ENCODE results near the gene MBP. TPM values are rescaled to one million over a fixed set of nuclear protein-coding genes. Genes with fewer than 3 reads are reported as not detected.

The MBP gene
- total and polyA plus RNA-seq, 2 of the 4 experiments (the other 2 are of a cell fraction): 0.72 to 0.90 TPM

DNA sequence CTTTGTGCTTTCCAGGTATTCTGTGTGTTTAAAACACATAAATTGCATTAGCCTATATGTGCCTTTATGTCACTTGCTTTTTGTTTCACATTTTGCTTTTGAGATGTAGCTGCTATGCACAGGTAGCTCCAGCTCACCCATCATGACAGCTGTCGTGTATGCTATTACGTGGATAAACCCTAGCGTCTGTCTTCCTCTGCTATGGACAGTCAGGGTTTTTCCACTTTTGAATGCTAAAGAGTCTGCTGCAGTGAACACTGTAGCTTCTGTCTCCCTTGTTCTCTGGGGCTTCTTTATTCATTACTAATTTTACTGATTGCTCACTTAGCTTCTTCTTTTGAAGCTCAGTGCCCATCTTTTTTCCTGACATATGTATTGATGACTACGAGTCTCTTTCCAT is 24.7 kb upstream of the MBP start:
- Histone ChIP-seq H4K20me1 (ENCODE audit: insufficient read depth, low read length) (no peaks in the 10 kb centered on the region), H4K91ac (ENCODE audit: insufficient read depth, low read depth, low read length) (no peak overlapping the region), H2BK20ac (ENCODE audit: low read depth, low read length) (no peak overlapping the region), H3K4ac (ENCODE audit: low read depth, low read length) (no peak overlapping the region), H2BK15ac (ENCODE audit: low read depth, low read length) (no peak overlapping the region), H3K14ac (replicated peaks; ENCODE audit: low read depth, low read length) (no peak overlapping the region), H3K9me3 (ENCODE audit: control insufficient read depth, insufficient read depth, low read length) (no peaks in the 10 kb centered on the region), H3K4me2 (ENCODE audit: low read depth, low read length) (no peak overlapping the region), H3K79me1 (ENCODE audit: low read depth in 1 of 2, low read length in 2 of 2) (no peaks in the 10 kb centered on the region), H3K4me1 (ENCODE audit: control insufficient read depth, insufficient read depth, low read length) (no peaks in the 10 kb centered on the region), H2BK120ac (ENCODE audit: low read depth, low read length) (no peak overlapping the region), H2AK9ac (replicated peaks; ENCODE audit: low read depth, low read length, poor library complexity) (no peak overlapping the region), H3K18ac (ENCODE audit: low read depth, low read length) (no peak overlapping the region), H4K8ac (ENCODE audit: low read depth in 2 of 2, low read length in 2 of 2) (no peak overlapping the region), H3K56ac (ENCODE audit: extremely low read depth, insufficient read depth, low read length) (no peak overlapping the region), H4K5ac (ENCODE audit: low read depth, low read length) (no peak overlapping the region), H2BK5ac (ENCODE audit: low read depth, low read length, poor library complexity, severe bottlenecking) (no peak overlapping the region), H3K9ac (ENCODE audit: low read depth, low read length) (no peak overlapping the region), H2AK5ac (ENCODE audit: low read depth, low read length) (no peak overlapping the region), H3K36me3 (ENCODE audit: control insufficient read depth, insufficient read depth, low read length) (no peaks in the 10 kb centered on the region), H3K27me3 (ENCODE audit: control insufficient read depth, insufficient read depth, low read length) (peaks cover 9% of the 10 kb centered on the region), H3K4me3 (ENCODE audit: insufficient read depth, low read depth, low read length) (no peak overlapping the region), H3K27ac (ENCODE audit: insufficient read depth, low read length) (no peak overlapping the region), H3K9me1 (ENCODE audit: insufficient read depth, low read length) (no peaks in the 10 kb centered on the region), H2AFZ (replicated peaks; ENCODE audit: low read length, poor library complexity) (no peak overlapping the region), H3K23ac (ENCODE audit: low read depth, low read length) (no peak overlapping the region)
- in situ Hi-C loops (cut with MboI; ENCODE audit: low sequenced_read_pairs) (no loop called here), intact Hi-C loops (cut with micrococcal nuclease) (no loop called here), dilution Hi-C loops (cut with HindIII; ENCODE audit: low sequenced_read_pairs, unreplicated experiment) (no loop called here)
- WGBS, 2 experiments (ENCODE audit: extremely low coverage in 2 of 2, insufficient read length in 1 of 2): 88% methylated on average over 3 of the region's 4 CpGs; no CpG with 5 or more reads in 1 of the 2 experiments
- BruUV-seq (replicated peaks): no TSS peak
- POLR2A ChIA-PET (ENCODE audit: unreplicated experiment): no interaction called here
- no peak for DNase-seq
- ATAC-seq (ENCODE audit: low read depth): no peak
- TF ChIP-seq CEBPB (IDR thresholded peaks at IDR 0.05; ENCODE audit: low read depth, low read length): no peak
- TF ChIP-seq NFE2L2 (IDR thresholded peaks at IDR 0.05; ENCODE audit: low read depth, low read length): no peak
- TF ChIP-seq RCOR1 (IDR thresholded peaks at IDR 0.05; ENCODE audit: insufficient replicate concordance, low read length): no peak
- TF ChIP-seq SMC3 (IDR thresholded peaks at IDR 0.05; ENCODE audit: low read depth, low read length): no peak
- TF ChIP-seq MAFK (IDR thresholded peaks at IDR 0.05; ENCODE audit: low read depth, low read length): no peak
- TF ChIP-seq, protein P1, sequence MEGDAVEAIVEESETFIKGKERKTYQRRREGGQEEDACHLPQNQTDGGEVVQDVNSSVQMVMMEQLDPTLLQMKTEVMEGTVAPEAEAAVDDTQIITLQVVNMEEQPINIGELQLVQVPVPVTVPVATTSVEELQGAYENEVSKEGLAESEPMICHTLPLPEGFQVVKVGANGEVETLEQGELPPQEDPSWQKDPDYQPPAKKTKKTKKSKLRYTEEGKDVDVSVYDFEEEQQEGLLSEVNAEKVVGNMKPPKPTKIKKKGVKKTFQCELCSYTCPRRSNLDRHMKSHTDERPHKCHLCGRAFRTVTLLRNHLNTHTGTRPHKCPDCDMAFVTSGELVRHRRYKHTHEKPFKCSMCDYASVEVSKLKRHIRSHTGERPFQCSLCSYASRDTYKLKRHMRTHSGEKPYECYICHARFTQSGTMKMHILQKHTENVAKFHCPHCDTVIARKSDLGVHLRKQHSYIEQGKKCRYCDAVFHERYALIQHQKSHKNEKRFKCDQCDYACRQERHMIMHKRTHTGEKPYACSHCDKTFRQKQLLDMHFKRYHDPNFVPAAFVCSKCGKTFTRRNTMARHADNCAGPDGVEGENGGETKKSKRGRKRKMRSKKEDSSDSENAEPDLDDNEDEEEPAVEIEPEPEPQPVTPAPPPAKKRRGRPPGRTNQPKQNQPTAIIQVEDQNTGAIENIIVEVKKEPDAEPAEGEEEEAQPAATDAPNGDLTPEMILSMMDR (conservative IDR thresholded peaks at IDR 0.05; ENCODE audit: low read depth, low read length): no peak
- TF ChIP-seq RFX5 (IDR thresholded peaks at IDR 0.05; ENCODE audit: low read depth, low read length): no peak
- TF ChIP-seq, protein P2, sequence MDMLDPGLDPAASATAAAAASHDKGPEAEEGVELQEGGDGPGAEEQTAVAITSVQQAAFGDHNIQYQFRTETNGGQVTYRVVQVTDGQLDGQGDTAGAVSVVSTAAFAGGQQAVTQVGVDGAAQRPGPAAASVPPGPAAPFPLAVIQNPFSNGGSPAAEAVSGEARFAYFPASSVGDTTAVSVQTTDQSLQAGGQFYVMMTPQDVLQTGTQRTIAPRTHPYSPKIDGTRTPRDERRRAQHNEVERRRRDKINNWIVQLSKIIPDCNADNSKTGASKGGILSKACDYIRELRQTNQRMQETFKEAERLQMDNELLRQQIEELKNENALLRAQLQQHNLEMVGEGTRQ (IDR thresholded peaks at IDR 0.05; ENCODE audit: low read depth, low read length): no peak
- no peak for TF ChIP-seq RAD21 (IDR thresholded peaks at IDR 0.05; ENCODE audit: low read length)
- TF ChIP-seq POLR2A (IDR thresholded peaks at IDR 0.05; ENCODE audit: low read depth, low read length): no peak
- no peak for TF ChIP-seq ELK1 (IDR thresholded peaks at IDR 0.05; ENCODE audit: borderline replicate concordance, low read depth, low read length)
- TF ChIP-seq MXI1 (IDR thresholded peaks at IDR 0.05; ENCODE audit: borderline replicate concordance, low read depth, low read length): no peak
- CTCF ChIA-PET: no interaction called here

Data from IMR-90 (cell line).